Ureter (tissue), 1 donor: Measurements from ENCODE around the gene PSMA4. TPM values are rescaled to one million over a fixed set of nuclear protein-coding genes. Genes with fewer than 3 reads are reported as not detected.
"Not testable (repeated sequence)": the region's sequence is repeated elsewhere in the genome, so short reads cannot be mapped to it uniquely, and the experiment has no call there.

ENCODE experiments used
- DNase-seq: peaks from one replicate; pipeline ENCODE4 v3.0.0-alpha.2; 2020; ENCODE audit warnings: low spot score
- total RNA-seq: library from RNA; stranded (reverse); gene quantifications from one replicate; pipeline ENCODE4 v1.2.4, GENCODE V29; 2023
- donor health status: DM: yes; HTN: yes; CAD: no.

Gene PSMA4
- total RNA-seq, 1 donor from 2014 or later = 121 TPM

- no peak for DNase-seq
These were observed 11.7 kb downstream of the PSMA4 start for GRCh38 chr15:78551902-78552301.

- DNase-seq = no peak
These were observed 12.4 kb downstream of the PSMA4 start for GRCh38 chr15:78552597-78552996.

DNA sequence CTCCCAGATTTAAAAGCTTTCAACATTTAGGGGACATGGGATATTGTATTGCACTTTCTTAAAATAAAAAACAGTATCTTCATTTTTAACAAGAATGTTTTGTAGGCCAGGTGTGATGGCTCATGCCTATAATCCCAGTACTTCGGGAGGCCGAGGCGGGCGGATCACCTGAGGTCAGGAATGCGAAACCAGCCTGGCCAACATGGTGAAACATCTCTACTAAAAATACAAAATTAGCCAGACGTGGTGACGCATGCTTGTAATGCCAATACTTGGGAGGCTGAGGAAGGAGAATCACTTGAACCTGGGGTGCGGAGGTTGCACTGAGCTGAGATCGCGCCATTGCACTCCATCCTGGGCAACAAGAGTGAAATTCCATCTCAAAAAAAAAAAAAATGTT, 20.0 kb downstream of the PSMA4 start:
- not testable (repeated sequence) for DNase-seq

DNA sequence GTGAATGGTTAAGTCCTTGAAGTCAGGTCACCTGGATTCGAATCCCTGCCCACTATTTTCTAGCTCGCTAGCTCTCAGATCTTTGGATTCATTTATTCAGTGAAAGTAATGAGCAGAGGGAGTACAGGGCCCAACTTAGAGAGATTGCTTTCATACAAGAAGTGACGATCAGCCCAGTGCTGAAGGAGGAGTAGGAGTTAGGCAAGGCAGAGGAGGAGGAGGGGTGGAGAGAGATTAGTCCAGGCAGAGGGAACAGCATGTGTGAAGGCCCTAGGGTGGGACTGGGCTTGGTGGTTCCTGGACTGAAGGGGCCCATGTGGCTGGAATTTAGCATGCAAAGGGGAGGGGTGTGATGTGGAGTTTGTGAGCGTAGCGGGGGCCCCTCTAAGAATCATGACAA, 21.2 kb downstream of the PSMA4 start:
- no peak for DNase-seq

DNA sequence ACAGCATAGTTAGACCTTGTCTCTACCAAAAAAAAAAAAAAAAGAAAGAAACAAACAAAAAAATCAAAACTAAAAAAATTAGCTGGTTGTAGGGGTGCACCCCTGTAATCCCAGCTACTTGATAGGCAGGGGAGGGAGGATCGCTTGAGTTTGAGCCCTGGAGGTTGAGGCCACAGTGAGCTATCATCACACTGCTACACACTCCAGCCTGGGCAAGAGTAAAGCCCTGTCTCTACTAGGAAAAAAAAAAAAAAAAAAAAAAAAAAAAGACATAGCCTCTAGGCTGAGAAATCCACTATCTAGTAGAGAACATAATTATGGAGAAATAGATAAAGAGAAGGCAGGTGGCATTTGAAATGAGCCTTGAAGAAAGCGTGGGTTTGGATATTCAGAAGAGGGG, 22.8 kb downstream of the PSMA4 start:
- no peak for DNase-seq

GRCh38 chr15:78564743-78565096, 24.5 kb downstream of the PSMA4 start:
- DNase-seq = no peak

GRCh38 chr15:78565097-78565950, 25.1 kb downstream of the PSMA4 start, which contains the start of gene CHRNA5:
TSS of gene CHRNA5 (plus strand) at chr15:78565520. CDS start at chr15:78565720, 200 bp downstream.
- DNase-seq = peak; percentile 89

GRCh38 chr15:78565951-78566774, 25.9 kb downstream of the PSMA4 start:
- no peak for DNase-seq

- DNase-seq = no peak
These were observed 27.3 kb downstream of the PSMA4 start for GRCh38 chr15:78567531-78567930.

- DNase-seq = no peak
These were observed 30.5 kb downstream of the PSMA4 start for GRCh38 chr15:78570710-78571109.

- DNase-seq = no peak
These were observed 31.1 kb downstream of the PSMA4 start for GRCh38 chr15:78571382-78571781.

GRCh38 chr15:78573416-78573815, 33.2 kb downstream of the PSMA4 start:
- DNase-seq = no peak

GRCh38 chr15:78574944-78575343, 34.7 kb downstream of the PSMA4 start:
- no peak for DNase-seq

- DNase-seq = no peak
These were observed 57.3 kb downstream of the PSMA4 start for GRCh38 chr15:78597583-78597982.

DNA sequence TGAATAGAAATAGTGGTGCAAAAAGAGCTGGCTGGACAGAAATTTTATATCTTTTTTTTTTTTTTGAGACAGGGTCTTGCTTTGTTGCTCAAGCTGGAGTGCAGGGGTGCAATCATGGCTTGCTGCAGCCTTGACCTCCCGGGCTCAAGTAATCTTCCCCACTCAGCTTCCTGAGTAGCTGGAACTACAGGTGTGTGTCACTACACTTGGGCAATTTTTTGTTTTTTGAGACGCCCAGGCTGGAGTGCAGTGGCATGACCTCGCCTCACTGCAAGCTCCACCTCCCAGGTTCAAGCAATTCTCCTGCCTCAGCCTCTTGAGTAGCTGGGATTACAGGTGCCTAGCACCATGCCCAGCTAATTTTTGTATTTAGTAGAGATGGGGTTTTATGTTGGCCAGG, 58.1 kb downstream of the PSMA4 start:
- DNase-seq = no peak

GRCh38 chr15:78599189-78599588, 58.9 kb downstream of the PSMA4 start:
- DNase-seq = no peak

Other genes with a start within 250 kb of the PSMA4 start
- gene SKIC8, start 240.8 kb upstream of the PSMA4 start, total RNA-seq = 55.7 TPM
- not detected for gene CRABP1, start 200.1 kb upstream of the PSMA4 start, total RNA-seq
- 57.8 TPM for gene IREB2, start 102.2 kb upstream of the PSMA4 start, total RNA-seq
- gene HYKK, start 32.9 kb upstream of the PSMA4 start, total RNA-seq = 12.5 TPM
- gene CHRNA5, start 25.1 kb downstream of the PSMA4 start, total RNA-seq = 4.0 TPM
- gene CHRNA3, start 80.6 kb downstream of the PSMA4 start, total RNA-seq = not detected
- 0.57 TPM for gene CHRNB4, start 100.8 kb downstream of the PSMA4 start, total RNA-seq